ENCODE measurements around the gene BOD1L1.

- no peak for TF ChIP-seq EZH2 (optimal IDR thresholded peaks at IDR 0.05; ENCODE audit: low read depth, low read length)
- TF ChIP-seq CTCF (IDR thresholded peaks at IDR 0.05; ENCODE audit: low read length): no peak
- no peak for TF ChIP-seq EZH2phosphoT487 (IDR thresholded peaks at IDR 0.05; ENCODE audit: low read length)
These were observed 101.8 kb downstream of the BOD1L1 start for GRCh38 chr4:13525606-13526281.

All from MM.1S (cell line).